ENCODE data around the gene ATP2C2. TPM values are rescaled to one million over a fixed set of nuclear protein-coding genes. Genes with fewer than 3 reads are reported as not detected.

The ATP2C2 gene
- total RNA-seq, 1 donor from 2014 or later: not detected

DNA sequence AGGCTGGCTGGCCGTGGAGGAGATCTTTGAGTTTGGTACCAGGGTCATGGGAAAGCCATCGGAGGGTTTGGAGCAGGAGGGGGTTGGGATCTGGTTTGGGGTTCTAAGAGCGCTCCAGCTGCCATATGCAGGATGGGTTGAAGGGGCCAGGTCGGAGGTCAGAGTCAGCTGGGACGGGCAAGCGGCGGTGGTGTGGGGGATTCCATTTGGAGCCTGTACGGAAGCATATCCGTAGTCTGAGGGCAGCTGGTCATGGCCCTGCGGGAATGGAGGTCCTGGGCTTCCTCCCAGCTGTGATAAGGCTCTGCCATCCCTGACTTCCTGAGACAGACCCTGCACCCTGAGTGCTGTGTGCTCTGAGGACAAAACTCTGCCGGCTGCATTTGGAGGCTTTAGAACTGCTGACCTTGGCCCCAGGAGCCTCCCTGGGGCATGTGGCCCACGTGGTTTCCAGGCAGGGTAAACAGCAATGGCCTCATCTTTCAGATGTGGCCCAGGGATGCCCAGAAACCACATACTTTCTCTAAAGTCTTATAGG is 46.5 kb downstream of the ATP2C2 start:
- Mint-ChIP-seq H3K4me3 (no peak overlapping the region), H3K27me3 (ENCODE audit: insufficient read depth, low read depth) (peaks cover 17% of the 10 kb centered on the region), H3K4me1 (peaks cover 23% of the 10 kb centered on the region), H3K27ac (peak overlapping the region; percentile 87), H3K36me3 (no peaks in the 10 kb centered on the region), H3K9me3 (peaks cover 2% of the 10 kb centered on the region)
- H2AFZ ChIP-seq (replicated peaks): no peak overlapping the region
- H3F3A ChIP-seq (ENCODE audit: low read depth): no peaks in the 10 kb centered on the region
- TF ChIP-seq EZH2phosphoT487 (IDR thresholded peaks at IDR 0.05) (no peak), EZH2 (IDR thresholded peaks at IDR 0.05) (no peak)
- TF ChIP-seq, protein P1, sequence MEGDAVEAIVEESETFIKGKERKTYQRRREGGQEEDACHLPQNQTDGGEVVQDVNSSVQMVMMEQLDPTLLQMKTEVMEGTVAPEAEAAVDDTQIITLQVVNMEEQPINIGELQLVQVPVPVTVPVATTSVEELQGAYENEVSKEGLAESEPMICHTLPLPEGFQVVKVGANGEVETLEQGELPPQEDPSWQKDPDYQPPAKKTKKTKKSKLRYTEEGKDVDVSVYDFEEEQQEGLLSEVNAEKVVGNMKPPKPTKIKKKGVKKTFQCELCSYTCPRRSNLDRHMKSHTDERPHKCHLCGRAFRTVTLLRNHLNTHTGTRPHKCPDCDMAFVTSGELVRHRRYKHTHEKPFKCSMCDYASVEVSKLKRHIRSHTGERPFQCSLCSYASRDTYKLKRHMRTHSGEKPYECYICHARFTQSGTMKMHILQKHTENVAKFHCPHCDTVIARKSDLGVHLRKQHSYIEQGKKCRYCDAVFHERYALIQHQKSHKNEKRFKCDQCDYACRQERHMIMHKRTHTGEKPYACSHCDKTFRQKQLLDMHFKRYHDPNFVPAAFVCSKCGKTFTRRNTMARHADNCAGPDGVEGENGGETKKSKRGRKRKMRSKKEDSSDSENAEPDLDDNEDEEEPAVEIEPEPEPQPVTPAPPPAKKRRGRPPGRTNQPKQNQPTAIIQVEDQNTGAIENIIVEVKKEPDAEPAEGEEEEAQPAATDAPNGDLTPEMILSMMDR (IDR thresholded peaks at IDR 0.05): no peak
- H3K9ac ChIP-seq: no peak overlapping the region
- H3K4me1 ChIP-seq: peaks cover 6% of the 10 kb centered on the region
- no peaks in the 10 kb centered on the region for H4K20me1 ChIP-seq (ENCODE audit: low read depth)
- H3K4me2 ChIP-seq: no peak overlapping the region
- no peaks in the 10 kb centered on the region for H3K36me3 ChIP-seq
- no peak overlapping the region for H3K4me3 ChIP-seq
- no peaks in the 10 kb centered on the region for H3K9me3 ChIP-seq (ENCODE audit: low read depth)
- no peak for DNase-seq (ENCODE audit: low spot score)
- H3K27me3 ChIP-seq: no peaks in the 10 kb centered on the region
- H3K27ac ChIP-seq: no peak overlapping the region
- no peaks in the 10 kb centered on the region for H3K79me2 ChIP-seq (ENCODE audit: low read depth)

DNA sequence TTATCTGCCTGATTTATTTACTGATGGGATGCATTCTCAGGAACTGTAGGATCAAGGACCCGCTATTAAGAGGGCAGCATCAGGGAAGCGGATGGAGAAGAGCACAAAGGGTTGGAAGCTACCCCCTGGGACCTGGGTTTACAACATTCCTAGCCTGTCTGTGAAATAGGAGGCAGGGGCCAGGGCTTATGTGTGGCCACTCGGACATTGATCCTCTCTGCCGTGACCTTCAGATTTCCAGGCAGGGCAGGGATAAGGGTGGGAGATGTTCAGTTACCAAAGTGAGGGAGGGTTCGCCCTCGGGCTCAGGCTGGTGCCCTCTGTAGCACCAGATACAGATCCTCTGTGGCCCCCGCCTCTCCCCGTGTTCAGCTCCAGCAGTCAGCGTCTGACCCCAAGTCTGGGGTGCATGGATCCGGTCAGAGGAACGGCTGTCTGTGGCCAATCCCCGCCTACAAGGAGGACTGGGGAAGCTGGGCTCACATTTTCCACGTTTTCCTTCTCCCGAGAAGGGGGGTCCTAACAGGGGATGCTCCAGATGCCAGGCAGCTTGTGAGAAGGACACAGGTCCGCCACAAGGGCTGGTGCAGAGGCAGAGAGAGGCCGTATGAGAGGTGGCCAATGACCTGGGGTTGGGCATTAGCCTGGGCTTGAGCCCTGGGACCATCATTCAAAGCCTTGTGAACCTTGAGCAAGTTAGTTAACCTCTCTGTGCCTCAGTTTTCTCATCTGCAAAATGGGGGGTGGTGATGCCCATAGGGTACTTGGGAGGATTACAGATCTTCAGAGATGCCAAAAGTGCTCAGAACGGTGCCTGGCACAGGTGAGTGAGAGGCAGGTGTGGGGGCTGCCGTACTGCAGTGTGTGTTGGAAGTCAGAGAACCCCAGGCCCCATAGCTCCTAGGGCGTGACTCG is 48.3 kb downstream of the ATP2C2 start:
- Histone ChIP-seq H3K4me3 (no peak overlapping the region), H3K36me3 (no peaks in the 10 kb centered on the region)
- peaks cover 17% of the 10 kb centered on the region for H3K27me3 Mint-ChIP-seq (ENCODE audit: insufficient read depth, low read depth)

DNA sequence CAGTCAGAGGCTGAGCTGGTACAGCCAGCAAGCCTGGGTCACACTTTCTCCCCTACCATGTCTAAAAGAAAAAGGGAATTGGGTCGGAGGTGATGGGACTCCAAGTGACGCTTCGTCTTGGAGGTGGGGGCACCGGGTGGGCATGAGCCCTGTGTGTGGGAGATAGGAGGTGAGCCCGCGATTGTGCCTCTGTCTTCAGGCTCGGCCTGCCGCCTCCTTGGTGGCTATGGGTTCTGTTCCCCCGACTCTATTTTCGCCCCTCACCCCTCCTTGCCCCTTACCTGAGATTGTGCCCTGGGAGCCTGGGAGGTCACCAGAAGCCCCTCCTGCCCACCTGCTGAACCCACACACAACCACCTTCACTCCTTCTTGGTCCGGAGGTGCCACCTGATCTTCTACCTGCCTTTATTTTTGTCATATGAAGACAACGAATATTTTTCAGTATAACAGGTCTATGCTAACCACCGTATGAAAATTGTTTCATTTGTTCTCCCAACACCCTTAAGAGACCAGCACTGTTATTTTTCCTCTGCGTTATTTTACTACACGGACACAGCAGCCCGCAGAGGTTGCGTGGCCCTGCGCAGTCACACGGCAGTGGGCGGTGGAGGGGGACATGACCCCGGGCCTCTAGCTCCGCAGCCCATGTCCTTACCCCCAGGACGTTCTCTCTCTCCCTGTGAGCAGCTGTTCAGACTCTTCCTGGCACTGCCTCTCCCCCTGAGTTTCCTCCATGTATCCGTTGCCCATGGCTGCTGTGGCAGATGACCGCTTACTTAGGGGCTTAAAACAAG is 49.9 kb downstream of the ATP2C2 start:
- Histone ChIP-seq H3K27me3 (no peaks in the 10 kb centered on the region), H4K20me1 (ENCODE audit: low read depth) (no peaks in the 10 kb centered on the region), H3K27ac (no peak overlapping the region), H3K36me3 (no peaks in the 10 kb centered on the region), H3K9me3 (ENCODE audit: low read depth) (no peaks in the 10 kb centered on the region), H3K79me2 (ENCODE audit: low read depth) (no peaks in the 10 kb centered on the region), H3K4me1 (peaks cover 6% of the 10 kb centered on the region), H2AFZ (replicated peaks) (no peak overlapping the region), H3K9ac (no peak overlapping the region), H3K4me3 (no peak overlapping the region), H3F3A (ENCODE audit: low read depth) (no peaks in the 10 kb centered on the region), H3K4me2 (no peak overlapping the region)
- H3K4me1 Mint-ChIP-seq: peaks cover 23% of the 10 kb centered on the region
- peak overlapping the region; percentile 21 for H3K27ac Mint-ChIP-seq
- no peak overlapping the region for H3K4me3 Mint-ChIP-seq
- TF ChIP-seq EZH2phosphoT487 (IDR thresholded peaks at IDR 0.05) (no peak), EZH2 (IDR thresholded peaks at IDR 0.05) (no peak)
- TF ChIP-seq, protein P1 (IDR thresholded peaks at IDR 0.05): no peak
- peaks cover 11% of the 10 kb centered on the region for H3K27me3 Mint-ChIP-seq (ENCODE audit: insufficient read depth, low read depth)
- no peaks in the 10 kb centered on the region for H3K36me3 Mint-ChIP-seq
- no peak for DNase-seq (ENCODE audit: low spot score)
- H3K9me3 Mint-ChIP-seq: peaks cover 4% of the 10 kb centered on the region

More for the DNA sequence above, 48.3 kb downstream of the ATP2C2 start:
- no peak overlapping the region for H3K4me3 Mint-ChIP-seq
- H2AFZ ChIP-seq (replicated peaks): no peak overlapping the region
- no peak overlapping the region for H3K4me2 ChIP-seq
- no peaks in the 10 kb centered on the region for H4K20me1 ChIP-seq (ENCODE audit: low read depth)
- no peak overlapping the region for H3K9ac ChIP-seq
- TF ChIP-seq EZH2phosphoT487 (IDR thresholded peaks at IDR 0.05): no peak
- TF ChIP-seq, protein P1 (IDR thresholded peaks at IDR 0.05): no peak
- no peak for TF ChIP-seq EZH2 (IDR thresholded peaks at IDR 0.05)
- H3K79me2 ChIP-seq (ENCODE audit: low read depth): no peaks in the 10 kb centered on the region
- H3K27me3 ChIP-seq: no peaks in the 10 kb centered on the region
- no peak overlapping the region for H3K27ac ChIP-seq
- H3K36me3 Mint-ChIP-seq: no peaks in the 10 kb centered on the region
- H3K27ac Mint-ChIP-seq: no peak overlapping the region
- H3K9me3 ChIP-seq (ENCODE audit: low read depth): no peaks in the 10 kb centered on the region
- peaks cover 23% of the 10 kb centered on the region for H3K4me1 Mint-ChIP-seq
- H3F3A ChIP-seq (ENCODE audit: low read depth): no peaks in the 10 kb centered on the region
- peaks cover 6% of the 10 kb centered on the region for H3K4me1 ChIP-seq
- peaks cover 2% of the 10 kb centered on the region for H3K9me3 Mint-ChIP-seq
- peak; percentile 41 for DNase-seq (ENCODE audit: low spot score)

Measured in neural progenitor cell (in vitro differentiated cells).